HG03108 (cell line): ENCODE results near the gene GFM2.
A peak's percentile ranks its signal among the peaks of the same experiment; 100 is the strongest.
"Not testable (repeated sequence)": the region's sequence is repeated elsewhere in the genome, so short reads cannot be mapped to it uniquely, and the experiment has no call there.

Experiments used
- ATAC-seq: cut with Tn5 transposase; IDR thresholded peaks from one replicate; pipeline ENCODE4 v1.9.1; 2021; ENCODE audit warnings: moderate library complexity; ENCODE audit not compliant: unreplicated experiment

Gene GFM2

DNA sequence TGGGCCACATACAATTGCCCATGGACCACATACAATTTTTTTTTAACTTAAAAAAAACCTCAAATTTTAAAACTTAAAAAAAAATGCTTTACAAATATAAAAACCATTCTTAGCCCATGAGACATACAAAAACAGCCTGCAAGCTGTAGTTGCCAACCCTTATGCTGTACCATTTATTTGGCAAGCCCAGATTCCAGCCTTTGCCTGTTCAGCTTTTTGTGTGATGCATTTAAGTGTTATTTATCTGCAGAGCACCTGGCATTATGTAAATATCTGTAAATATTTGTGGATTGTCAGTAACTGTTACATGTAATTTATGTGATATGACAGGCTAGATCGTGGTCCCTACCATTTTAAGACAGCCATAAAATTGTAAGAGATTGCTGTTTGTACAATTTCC is 49.3 kb downstream of the GFM2 start:
- no peak for ATAC-seq

DNA sequence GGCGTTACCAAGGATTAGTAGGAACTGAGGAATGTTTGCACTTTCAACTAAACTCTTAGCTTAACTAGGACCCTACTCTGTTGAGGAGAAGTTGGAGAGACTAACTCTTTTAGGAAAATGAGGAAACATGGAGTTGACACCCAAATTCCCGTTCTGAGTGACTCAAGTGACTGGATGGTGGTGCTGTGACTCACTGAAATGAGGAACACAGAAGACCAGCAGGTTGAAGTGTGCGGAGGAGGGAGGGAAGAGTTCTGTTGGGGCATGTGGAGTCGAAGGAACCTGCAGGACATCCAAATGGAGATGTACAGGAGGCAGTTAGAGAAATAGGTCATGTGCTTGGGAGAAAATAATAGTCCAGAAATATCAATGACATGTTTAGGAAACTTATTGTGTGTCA is 73.7 kb downstream of the GFM2 start:
- no peak for ATAC-seq

DNA sequence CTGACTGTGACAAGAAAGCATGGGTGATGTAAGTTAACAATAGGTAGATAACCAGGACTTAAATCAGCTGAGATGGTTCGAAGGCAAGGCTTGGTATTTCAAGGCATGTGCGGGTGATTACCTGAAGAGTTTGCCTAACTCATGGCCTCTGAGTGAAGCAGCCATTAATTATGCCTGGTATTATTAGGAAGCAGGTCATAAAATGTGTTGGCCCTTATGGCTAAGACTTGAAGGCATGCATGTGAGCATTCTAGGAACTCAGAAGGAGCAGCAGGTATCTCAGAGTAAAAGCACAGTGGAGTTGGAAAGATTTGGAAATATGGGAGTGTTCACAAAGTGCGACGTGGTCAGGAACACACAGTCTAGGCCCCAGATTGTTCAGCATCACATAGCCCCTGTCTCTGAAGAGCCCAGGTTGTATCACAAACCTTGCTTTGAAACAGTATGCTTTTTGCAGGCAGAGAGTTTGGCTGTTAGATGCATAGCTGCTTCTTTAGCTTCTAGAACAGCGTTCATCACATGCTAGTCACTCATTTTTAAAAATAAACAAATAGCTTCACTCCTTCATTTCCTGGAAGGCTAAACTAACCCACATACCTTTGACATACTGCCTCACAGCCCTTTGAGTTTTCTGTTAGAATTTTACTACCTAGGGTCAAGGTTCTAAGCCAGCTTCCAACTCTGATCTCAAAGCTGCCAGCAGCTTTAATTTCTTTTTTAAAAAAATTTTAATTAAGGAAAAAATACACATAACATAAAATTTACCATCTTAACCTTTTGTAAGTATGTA is 79.8 kb downstream of the GFM2 start:
- no peak for ATAC-seq

DNA sequence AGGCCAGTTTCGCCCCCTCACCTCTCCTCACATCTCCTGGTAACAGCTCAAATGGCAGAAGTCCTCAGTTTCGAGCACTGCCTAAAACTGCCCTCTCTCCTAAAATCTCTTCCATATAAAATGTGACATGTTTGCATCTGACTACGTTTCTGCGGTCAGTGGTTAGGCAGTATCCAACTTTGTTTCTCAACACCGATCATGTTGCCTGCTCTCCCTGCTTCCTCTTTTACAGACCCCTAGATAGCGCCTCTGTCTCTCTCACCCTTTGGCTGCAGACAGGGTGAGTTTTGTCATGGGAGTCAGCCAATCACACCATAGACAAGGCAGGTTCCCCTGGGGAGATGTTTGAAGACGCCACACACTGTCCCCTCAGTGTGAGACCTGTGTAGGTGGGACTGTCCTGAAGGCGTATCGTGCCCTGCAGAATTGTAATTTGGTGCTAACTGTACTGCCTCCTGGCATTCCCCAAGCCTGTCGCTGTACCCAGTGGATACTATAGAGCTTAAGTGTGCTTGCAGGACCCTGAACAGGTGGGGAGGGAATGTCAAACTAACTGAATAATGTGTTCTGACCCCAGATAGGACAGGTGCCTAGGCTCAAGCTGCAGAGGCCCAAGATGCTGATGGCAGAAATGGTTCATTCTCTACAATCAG is 80.8 kb downstream of the GFM2 start:
- peak; percentile 48 for ATAC-seq

DNA sequence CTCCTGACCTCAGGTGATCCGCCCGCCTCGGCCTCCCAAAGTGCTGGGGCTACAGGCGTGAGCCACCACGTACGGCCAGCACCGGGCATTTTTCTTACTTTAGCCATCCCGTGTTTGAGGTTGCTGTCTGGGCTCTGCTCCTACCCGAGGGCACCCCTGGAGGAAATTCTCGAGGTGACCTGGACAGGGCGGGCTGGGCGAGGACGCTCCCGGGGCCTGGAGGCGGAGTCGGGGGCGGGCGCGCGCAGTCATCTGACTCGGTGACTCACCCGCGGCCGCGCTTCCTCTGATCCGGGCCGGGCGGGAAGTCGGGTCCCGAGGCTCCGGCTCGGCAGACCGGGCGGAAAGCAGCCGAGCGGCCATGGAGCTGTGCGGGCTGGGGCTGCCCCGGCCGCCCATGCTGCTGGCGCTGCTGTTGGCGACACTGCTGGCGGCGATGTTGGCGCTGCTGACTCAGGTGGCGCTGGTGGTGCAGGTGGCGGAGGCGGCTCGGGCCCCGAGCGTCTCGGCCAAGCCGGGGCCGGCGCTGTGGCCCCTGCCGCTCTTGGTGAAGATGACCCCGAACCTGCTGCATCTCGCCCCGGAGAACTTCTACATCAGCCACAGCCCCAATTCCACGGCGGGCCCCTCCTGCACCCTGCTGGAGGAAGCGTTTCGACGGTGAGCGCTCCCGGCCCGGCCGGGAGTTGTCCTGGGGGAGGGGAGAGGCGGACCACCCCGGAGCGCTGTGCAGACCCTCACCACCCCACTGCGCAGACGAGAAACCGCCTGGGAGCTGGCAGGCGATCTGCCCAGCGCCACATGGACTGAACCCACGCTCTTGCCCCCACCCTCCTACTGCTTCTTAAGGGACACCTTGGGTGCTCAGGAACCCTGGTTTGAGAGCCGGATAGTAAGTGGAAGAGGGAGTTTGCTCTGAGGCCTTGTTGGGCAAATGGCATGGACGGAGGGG is 81.7 kb downstream of the GFM2 start, which contains the start of gene HEXB:
TSS of gene HEXB (plus strand) at position 334 of the 952 bp plus-strand sequence. CDS start at position 362, 28 bp downstream.
- ATAC-seq, result peak; percentile 86

DNA sequence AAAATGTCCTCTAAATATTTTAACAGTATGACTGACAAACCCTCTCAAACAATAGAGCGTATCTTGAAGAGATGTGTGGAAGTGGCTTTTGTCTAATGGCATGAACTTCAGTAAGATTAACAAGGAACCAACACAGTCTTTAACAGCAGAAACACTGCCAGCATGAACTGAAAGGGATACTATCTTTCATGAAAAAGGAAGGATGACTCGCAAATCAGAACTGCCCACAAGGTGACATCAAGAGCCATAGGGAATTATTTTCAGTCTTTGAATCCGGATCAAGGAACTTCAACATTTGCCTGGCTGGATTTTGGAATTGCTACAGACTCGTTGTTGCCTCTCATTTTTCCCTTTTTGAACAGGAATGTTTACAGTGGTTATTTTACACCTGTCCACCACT is 87.0 kb downstream of the GFM2 start:
- no peak for ATAC-seq

DNA sequence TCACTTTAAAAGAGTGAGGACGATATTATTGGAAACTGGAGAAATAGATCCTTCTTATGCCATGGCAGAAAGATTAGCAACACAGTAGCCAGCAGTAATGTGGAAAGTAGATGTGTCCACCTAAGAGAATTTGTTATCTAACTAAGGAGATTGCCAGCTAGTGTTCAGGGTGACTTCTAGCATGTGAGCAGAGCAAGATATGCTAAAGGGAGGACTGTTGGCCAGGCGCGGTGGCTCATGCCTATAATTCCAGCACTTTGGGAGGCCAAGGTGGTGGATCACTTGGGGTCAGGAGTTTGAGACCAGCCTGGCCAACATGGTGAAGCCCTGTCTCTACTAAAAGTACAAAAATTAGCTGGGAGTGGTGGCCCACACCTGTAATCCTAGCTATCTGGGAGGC is 87.6 kb downstream of the GFM2 start:
- ATAC-seq, result not testable (repeated sequence)

DNA sequence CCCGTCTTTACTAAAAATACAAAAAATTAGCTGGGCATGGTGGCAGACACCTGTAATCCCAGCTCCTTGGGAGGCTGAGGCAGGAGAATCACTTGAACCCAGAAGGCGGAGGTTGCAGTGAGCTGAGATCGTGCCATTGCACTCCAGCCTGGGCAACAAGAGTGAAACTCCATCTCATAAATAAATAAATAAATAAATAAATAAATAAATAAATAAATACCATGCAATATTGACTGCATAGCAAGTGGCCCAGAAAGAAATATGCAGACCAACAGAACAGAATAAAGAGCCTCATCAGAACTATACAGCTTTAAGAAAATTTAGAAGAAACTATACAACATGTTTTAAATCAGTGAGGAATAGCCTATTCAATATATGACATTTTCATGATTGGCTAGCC is 88.8 kb downstream of the GFM2 start:
- ATAC-seq, result not testable (repeated sequence)

DNA sequence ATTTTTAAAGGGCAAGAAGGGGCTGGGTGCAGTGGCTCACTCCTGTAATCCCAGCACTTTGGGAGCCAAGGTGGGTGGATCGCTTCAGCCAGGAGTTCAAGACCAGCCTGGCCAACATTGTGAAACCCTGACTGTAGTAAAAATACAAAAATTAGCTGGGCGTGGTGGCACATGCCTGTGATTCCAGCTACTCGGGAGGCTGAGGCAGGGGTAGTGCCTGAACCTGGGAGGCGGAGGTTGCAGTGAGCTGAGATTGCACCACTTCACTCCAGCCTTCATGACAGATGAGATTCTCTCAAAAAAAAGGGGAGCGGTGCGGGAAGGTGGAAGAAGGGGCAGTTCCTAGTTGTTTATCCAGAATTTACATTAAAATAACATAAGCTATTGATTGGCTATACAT is 90.5 kb downstream of the GFM2 start:
- not testable (repeated sequence) for ATAC-seq

DNA sequence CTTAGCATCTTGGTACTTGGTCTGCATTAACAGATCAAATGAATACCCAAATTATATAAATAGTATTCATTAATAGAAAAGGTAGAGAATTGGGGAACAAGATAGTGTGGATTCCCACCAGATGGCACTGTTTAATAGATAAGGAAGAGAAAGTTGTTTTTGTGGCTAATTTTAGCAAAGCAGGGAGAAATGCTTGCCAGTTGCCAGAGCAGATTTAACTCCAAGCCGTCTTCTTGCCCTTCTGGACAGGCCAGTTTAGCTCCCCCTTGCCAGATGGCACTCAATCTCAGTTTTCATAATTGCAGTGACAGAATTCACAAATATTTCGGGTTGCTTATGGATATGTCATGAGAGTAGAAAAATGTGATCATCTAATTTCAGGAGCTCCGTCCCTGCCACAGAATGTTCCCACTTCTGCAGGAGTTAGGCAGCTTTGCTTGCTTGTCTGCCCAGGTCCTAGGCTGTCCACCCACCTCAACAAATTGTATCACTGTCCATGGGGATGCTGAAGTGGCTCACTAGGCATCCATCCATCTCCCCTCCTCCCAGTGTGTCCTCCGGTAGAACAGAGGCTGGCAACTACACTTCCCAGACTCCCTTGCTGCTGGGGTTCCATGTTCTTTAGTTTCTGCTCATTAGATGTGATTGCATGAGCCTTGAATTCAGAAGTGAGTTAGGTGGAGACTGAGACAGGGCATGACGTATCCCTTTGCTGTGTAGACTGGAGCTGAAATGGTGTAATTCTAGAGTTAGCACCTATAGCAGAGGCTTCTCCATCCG is 93.7 kb downstream of the GFM2 start:
- no peak for ATAC-seq

DNA sequence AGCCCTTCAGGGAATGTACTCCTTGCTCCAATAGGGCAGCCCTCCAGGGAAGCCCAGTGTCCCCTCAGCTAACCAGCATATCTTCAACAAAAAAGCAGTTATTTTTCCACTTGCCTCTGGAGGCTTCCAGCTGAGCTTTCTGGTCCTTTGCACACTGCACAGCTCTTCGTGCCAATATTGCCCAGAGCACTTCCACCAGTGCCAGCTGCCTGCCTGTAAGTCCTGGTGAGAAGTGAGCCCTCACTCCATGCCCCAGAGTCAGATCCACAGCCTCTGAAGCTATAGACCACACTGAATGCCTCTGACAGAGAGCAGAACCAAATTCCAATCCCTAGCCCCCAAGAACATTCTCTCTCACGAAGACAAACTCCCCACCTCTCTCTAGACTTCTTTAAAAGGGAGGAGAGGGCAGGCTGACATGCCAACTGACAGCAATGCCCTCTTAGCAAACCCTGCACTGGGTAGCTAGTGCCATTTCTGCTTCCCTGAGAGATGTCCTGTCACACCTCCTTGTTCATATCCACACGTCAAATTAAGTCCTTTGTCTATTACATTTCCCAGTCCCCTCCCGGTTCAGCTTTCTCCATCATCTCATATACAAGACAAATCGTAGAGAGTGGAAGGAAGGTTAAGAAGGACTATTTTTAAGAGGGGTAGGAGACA is 94.6 kb downstream of the GFM2 start:
- no peak for ATAC-seq
